ENCODE measurements around the gene CMIP. TPM values are rescaled to one million over a fixed set of nuclear protein-coding genes. Genes with fewer than 3 reads are reported as not detected.
"Not testable (repeated sequence)": the region's sequence is repeated elsewhere in the genome, so short reads cannot be mapped to it uniquely, and the experiment has no call there.

CMIP gene
- total RNA-seq, 2 donors from 2014 or later = 28.5 to 57.5 TPM

GRCh38 chr16:81568749-81569087 lies 124.1 kb downstream of the CMIP start:
- H3K9me3 Mint-ChIP-seq = no peaks in the 10 kb centered on the region
- peak; percentile 47 for ATAC-seq (replicated peaks)
- peak overlapping the region; percentile 71 for H3K4me3 Mint-ChIP-seq
- no peaks in the 10 kb centered on the region for H3K27me3 Mint-ChIP-seq
- H3K36me3 Mint-ChIP-seq (ENCODE audit: low read depth) = no peaks in the 10 kb centered on the region
- H3K4me1 Mint-ChIP-seq = peaks cover 28% of the 10 kb centered on the region
- peak overlapping the region; percentile 92 for H3K27ac Mint-ChIP-seq

DNA sequence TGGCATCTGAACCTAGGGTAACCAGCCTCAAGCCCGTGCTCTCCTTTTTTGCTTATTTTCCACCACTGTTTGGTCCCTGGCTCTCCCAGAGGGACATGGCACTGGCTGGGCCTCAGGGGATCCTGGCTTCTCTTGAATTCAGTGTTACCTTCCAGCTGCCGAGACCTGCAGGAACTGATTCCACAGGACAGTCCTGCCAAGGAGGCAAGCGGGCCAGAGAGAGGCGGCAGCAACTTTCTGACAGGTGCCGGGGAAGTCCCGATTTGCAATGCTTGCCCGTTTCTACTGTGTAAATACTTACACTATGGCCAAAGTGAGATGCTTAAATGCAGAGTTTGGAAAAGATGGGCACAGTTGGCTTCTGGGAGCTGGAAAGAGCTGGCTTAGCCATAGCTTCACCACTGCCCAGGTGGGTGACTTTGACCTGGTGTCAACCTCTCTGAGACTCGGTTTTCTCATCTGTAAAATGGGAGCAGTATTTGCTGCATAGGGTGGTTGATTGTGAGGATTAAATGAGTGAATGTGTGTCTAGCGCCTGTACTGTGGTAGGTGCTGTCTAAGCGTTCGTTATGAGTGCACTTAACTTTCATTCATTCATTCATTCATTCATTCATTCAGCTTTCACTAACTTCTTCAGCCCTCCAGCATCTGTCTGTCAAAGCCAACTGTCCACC lies 124.9 kb downstream of the CMIP start:
- H3K27me3 Mint-ChIP-seq = no peaks in the 10 kb centered on the region
- H3K4me1 Mint-ChIP-seq = peaks cover 28% of the 10 kb centered on the region
- peak overlapping the region; percentile 92 for H3K27ac Mint-ChIP-seq
- no peaks in the 10 kb centered on the region for H3K9me3 Mint-ChIP-seq
- no peaks in the 10 kb centered on the region for H3K36me3 Mint-ChIP-seq (ENCODE audit: low read depth)
- ATAC-seq (replicated peaks) = no peak
- peak overlapping the region; percentile 71 for H3K4me3 Mint-ChIP-seq

DNA sequence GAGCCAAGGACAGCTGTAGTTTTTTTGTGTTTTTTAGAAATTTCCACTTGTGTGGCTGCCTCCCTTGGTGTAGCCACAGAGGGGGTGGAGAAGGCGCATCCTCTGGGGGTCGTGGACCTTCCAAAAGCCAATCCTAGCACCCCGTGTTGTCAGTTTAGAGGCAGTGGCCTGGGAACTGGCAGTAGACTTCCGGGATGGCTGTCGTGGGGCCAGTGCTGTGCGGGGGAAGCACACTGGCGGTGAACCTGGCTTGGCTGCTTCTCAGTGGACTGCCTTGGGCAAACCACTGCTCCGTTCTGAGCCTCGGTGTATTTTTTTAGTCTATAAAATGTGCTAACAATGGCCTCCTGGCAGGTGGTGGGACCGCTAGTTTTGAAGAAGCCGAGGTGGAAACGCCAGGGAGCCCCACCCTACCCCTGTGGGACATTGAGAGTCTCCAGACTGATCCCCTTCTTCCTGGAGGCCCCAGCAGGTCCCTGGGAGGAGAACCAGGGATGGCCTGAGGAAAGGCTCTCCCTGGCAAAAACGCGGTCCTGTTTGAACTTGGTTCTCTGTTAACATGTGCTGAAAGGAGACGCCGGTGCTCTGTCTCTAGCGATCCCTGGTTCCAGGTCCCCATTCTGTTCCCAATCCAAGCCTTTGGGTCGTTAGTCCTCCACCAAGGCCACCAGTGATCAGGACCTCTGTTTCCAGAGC lies 125.7 kb downstream of the CMIP start:
- H3K9me3 Mint-ChIP-seq = no peaks in the 10 kb centered on the region
- peak overlapping the region; percentile 71 for H3K4me3 Mint-ChIP-seq
- H3K27ac Mint-ChIP-seq = peak overlapping the region; percentile 92
- H3K4me1 Mint-ChIP-seq = peaks cover 28% of the 10 kb centered on the region
- H3K27me3 Mint-ChIP-seq = no peaks in the 10 kb centered on the region
- no peaks in the 10 kb centered on the region for H3K36me3 Mint-ChIP-seq (ENCODE audit: low read depth)
- no peak for ATAC-seq (replicated peaks)

- no peaks in the 10 kb centered on the region for H3K9me3 Mint-ChIP-seq
- H3K4me1 Mint-ChIP-seq = peaks cover 27% of the 10 kb centered on the region
- H3K27ac Mint-ChIP-seq = no peak overlapping the region
- no peaks in the 10 kb centered on the region for H3K27me3 Mint-ChIP-seq
- no peaks in the 10 kb centered on the region for H3K36me3 Mint-ChIP-seq (ENCODE audit: low read depth)
- no peak for ATAC-seq (replicated peaks)
- no peak overlapping the region for H3K4me3 Mint-ChIP-seq
Observed at GRCh38 chr16:81571175-81571574, 126.6 kb downstream of the CMIP start.

GRCh38 chr16:81571592-81572385 lies 127.2 kb downstream of the CMIP start:
- no peaks in the 10 kb centered on the region for H3K27me3 Mint-ChIP-seq

GRCh38 chr16:81572386-81573144 lies 128.0 kb downstream of the CMIP start:
- H3K4me1 Mint-ChIP-seq = peaks cover 19% of the 10 kb centered on the region
- no peak overlapping the region for H3K4me3 Mint-ChIP-seq
- no peak for ATAC-seq (replicated peaks)
- no peaks in the 10 kb centered on the region for H3K27me3 Mint-ChIP-seq
- H3K36me3 Mint-ChIP-seq (ENCODE audit: low read depth) = no peaks in the 10 kb centered on the region
- H3K9me3 Mint-ChIP-seq = no peaks in the 10 kb centered on the region
- no peak overlapping the region for H3K27ac Mint-ChIP-seq

More at GRCh38 chr16:81571592-81572385, 127.2 kb downstream of the CMIP start:
- peaks cover 21% of the 10 kb centered on the region for H3K4me1 Mint-ChIP-seq
- ATAC-seq (replicated peaks) = no peak
- H3K9me3 Mint-ChIP-seq = no peaks in the 10 kb centered on the region
- no peak overlapping the region for H3K27ac Mint-ChIP-seq
- no peaks in the 10 kb centered on the region for H3K36me3 Mint-ChIP-seq (ENCODE audit: low read depth)
- H3K4me3 Mint-ChIP-seq = no peak overlapping the region

DNA sequence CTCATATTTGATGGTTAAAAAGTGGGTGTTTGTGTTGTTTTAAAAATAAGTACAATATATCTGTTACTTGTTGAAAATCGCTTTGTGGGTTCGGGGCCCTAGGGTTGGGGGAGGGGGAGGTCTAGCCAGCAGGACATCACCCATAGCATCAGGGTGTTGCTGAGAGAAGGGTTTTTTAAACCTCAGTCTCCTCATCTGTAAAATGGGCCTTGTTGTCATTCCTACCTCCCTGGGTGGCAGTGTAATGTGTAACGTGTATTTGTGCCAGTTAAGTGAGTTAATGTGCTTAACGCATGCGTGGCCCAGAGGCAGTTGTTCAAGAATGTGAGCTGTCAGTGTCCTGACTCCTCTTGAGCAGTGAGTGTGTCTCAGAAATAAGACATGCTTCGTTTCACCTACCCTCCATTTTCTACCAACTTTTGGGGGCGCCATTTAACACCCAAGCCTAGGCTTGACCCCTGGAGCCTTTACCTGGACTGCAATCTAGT lies 129.0 kb downstream of the CMIP start:
- H3K9me3 Mint-ChIP-seq = no peaks in the 10 kb centered on the region
- peaks cover 9% of the 10 kb centered on the region for H3K4me1 Mint-ChIP-seq
- ATAC-seq (replicated peaks) = no peak

GRCh38 chr16:81574168-81574567 lies 129.6 kb downstream of the CMIP start:
- H3K4me1 Mint-ChIP-seq = peaks cover 3% of the 10 kb centered on the region
- H3K4me3 Mint-ChIP-seq = no peak overlapping the region
- H3K9me3 Mint-ChIP-seq = no peaks in the 10 kb centered on the region
- no peaks in the 10 kb centered on the region for H3K27me3 Mint-ChIP-seq
- no peak for ATAC-seq (replicated peaks)
- no peaks in the 10 kb centered on the region for H3K36me3 Mint-ChIP-seq (ENCODE audit: low read depth)
- H3K27ac Mint-ChIP-seq = no peak overlapping the region

More for the DNA sequence above, 129.0 kb downstream of the CMIP start:
- Mint-ChIP-seq H3K27ac (no peak overlapping the region), H3K4me3 (no peak overlapping the region), H3K27me3 (no peaks in the 10 kb centered on the region), H3K36me3 (ENCODE audit: low read depth) (no peaks in the 10 kb centered on the region)

DNA sequence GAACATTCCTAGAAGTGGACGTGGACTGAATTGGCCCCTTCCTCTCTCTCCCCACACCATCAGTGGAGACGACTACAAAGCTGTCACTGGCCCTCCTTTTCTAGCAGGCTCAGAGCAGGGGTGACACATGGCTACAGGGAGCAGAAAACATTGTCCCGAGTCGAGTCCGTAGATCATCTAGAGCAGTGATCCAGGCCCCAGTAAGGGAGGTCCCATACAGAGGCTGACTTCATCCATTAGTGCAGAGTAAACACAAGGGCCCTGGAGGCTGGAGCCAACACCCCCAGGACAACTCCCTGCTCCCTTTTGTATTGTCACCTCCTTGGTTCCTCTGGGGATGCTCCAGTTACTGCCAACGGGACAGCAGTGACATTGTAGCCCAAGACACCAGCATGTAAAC lies 130.7 kb downstream of the CMIP start:
- ATAC-seq (replicated peaks) = no peak
- H3K9me3 Mint-ChIP-seq = no peaks in the 10 kb centered on the region

DNA sequence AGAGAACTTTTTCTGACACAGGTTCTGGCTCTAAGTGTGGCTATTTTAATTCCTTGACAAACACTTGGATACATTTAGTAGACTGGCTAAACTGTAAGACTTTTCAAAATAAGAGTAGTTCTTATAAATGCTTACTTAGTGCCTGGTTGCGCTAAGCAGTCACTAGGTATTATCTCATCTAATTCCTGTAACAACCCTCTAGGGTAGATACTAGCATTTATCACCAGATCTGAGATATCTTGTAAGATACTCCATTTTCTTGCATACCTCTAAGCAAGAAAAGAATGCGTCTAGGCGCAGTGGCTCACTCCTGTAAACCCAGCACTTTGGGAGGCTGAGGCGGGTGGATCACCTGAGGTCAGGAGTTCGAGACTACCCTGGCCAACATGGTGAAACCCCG lies 131.2 kb downstream of the CMIP start:
- H3K27me3 Mint-ChIP-seq = no peaks in the 10 kb centered on the region
- H3K4me3 Mint-ChIP-seq = no peak overlapping the region
- peaks cover 3% of the 10 kb centered on the region for H3K4me1 Mint-ChIP-seq
- no peaks in the 10 kb centered on the region for H3K36me3 Mint-ChIP-seq (ENCODE audit: low read depth)
- H3K27ac Mint-ChIP-seq = no peak overlapping the region
- ATAC-seq (replicated peaks) = no peak
- no peaks in the 10 kb centered on the region for H3K9me3 Mint-ChIP-seq

More for the DNA sequence above, 130.7 kb downstream of the CMIP start:
- Mint-ChIP-seq H3K27me3 (no peaks in the 10 kb centered on the region), H3K4me1 (no peaks in the 10 kb centered on the region), H3K27ac (no peak overlapping the region), H3K4me3 (no peak overlapping the region), H3K36me3 (ENCODE audit: low read depth) (no peaks in the 10 kb centered on the region)

DNA sequence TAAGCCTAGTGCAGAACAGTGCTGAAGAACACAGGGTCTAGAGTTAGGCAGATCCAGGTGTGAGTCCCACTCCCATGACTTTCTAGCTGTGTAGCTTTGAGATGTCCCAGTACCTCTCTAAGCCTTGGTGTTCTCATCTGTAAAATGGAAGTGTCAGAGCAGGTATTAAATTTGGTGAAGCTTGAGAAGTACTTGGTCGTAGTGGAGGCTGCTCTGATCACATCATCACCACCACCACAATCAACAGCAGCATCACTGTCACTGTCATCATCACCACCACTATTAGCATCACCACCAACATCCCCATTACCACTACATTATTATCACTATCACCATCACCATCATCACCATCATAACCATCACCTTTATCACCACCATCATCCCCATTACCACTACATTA lies 132.1 kb downstream of the CMIP start:
- Mint-ChIP-seq H3K27me3 (no peaks in the 10 kb centered on the region), H3K27ac (no peak overlapping the region), H3K4me3 (no peak overlapping the region), H3K4me1 (peaks cover 6% of the 10 kb centered on the region), H3K36me3 (ENCODE audit: low read depth) (no peaks in the 10 kb centered on the region), H3K9me3 (no peaks in the 10 kb centered on the region)
- no peak for ATAC-seq (replicated peaks)

DNA sequence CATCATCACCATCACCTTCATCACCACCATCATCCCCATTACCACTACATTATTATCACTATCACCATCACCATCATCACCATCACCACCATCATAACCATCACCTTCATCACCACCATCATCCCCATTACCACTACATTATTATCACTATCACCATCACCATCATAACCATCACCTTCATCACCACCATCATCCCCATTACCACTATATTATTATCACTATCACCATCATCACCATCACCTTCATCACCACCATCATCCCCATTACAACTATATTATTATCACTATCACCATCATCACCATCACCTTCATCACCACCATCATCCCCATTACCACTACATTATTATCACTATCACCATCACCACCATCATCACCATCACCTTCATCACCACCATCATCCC lies 132.7 kb downstream of the CMIP start:
- not testable (repeated sequence) for H3K27me3 Mint-ChIP-seq; ATAC-seq (replicated peaks); H3K9me3 Mint-ChIP-seq; H3K36me3 Mint-ChIP-seq (ENCODE audit: low read depth); H3K4me1 Mint-ChIP-seq; H3K27ac Mint-ChIP-seq; H3K4me3 Mint-ChIP-seq

DNA sequence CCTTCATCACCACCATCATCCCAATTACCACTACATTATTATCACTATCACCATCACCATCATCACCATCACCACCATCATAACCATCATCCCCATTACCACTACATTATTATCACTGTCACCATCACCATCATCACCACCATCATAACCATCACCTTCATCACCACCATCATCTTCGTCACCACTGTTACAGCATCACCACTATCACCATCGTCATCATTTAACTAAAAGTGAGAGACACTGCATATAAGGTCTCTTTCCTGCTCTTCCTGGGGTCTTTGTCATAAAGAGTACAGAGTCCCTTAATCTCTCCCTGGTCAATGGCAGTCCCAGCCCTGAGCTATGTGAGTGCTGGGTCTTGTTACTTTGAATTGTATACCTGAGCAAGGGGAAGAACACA lies 133.5 kb downstream of the CMIP start:
- Mint-ChIP-seq H3K36me3 (ENCODE audit: low read depth) (no peaks in the 10 kb centered on the region), H3K27me3 (no peaks in the 10 kb centered on the region)
- no peak for ATAC-seq (replicated peaks)

More for the DNA sequence above, 133.5 kb downstream of the CMIP start:
- Mint-ChIP-seq H3K9me3 (no peaks in the 10 kb centered on the region), H3K4me1 (peaks cover 6% of the 10 kb centered on the region), H3K4me3 (no peak overlapping the region), H3K27ac (no peak overlapping the region)
